GM19395 (cell line): ENCODE results near the gene MRPS6.
A peak's percentile ranks its signal among the peaks of the same experiment; 100 is the strongest.

Experiments
- ATAC-seq: cut with Tn5 transposase; IDR thresholded peaks from one replicate; pipeline ENCODE4 v1.9.1; 2021; ENCODE audit warnings: mild to moderate bottlenecking, moderate library complexity; ENCODE audit not compliant: unreplicated experiment

MRPS6 gene

DNA sequence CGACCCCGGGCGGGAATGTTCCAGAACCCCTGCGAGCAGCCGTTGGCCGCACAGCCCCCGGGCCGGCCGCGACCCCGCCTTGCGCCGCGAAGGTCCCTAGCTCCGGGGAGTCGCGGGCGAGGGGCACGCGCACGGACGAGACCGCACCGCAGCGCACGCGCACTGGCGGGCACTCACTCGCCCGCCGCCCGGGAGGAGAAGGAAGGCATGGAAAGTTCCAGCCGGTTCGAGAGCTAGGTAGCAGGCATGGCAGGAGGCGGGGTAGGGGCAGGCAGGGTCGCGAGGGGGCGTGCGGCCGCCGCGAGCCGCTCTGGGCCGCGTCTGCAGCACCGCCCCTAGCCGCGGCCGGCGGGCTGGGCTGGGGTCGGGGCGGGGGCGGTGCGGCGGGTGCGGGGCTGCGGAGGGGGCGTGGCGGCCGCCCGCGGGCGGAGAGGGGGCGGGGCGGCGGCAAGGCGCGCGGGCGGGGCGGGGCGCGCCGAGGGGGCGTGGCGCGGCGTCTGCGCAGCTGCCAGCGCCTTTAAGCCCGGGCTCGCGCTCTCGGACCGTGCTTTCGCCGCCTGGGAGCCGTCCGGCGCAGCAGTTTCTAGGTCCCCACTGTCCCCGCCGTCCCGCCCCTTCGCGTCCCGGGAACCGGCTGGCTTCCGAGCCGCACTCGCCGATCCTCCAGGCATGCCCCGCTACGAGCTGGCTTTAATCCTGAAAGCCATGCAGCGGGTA, at the start of gene MRPS6, which contains the start of gene SLC5A3:
Gene MRPS6 (plus strand): TSS at position 547 of the 717 bp plus-strand sequence. CDS start 123 bp downstream, at position 670.
Gene SLC5A3 (plus strand): TSS at position 547 of the 717 bp plus-strand sequence. CDS start 21,621 bp downstream, outside the sequence.
- ATAC-seq = peak; percentile 82

DNA sequence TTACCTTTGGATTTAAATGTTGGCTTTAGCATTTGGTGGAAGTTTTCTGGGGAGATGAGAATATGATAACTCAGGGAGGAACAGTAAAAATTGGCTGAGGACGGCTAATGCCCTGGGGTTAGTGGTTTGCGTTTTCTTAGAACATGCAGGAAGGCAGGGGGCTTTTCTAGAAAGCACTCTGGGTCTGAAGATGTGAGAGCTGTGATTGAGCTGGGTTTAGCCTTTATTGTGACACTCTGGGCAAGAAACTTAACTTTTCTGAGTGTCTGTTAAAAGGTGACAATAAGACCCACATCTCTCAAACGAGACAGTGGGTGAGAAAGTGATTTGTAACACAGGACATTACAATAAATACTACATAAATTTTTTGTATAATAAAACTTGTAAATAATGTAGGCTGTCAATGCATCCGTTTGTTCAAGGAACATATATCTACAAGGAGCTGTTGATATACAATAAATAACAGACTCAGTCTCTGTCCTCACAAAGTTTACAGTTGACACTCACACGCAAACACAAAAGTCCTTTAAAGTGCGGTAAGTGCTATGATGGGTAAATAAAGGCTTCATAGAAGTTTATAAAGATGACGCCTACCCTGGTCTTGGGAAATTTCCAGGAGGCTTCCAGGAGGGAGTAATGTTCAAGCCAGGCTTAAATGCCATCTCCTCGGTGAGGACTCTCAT, 49.5 kb upstream of the MRPS6 start:
- no peak for ATAC-seq

DNA sequence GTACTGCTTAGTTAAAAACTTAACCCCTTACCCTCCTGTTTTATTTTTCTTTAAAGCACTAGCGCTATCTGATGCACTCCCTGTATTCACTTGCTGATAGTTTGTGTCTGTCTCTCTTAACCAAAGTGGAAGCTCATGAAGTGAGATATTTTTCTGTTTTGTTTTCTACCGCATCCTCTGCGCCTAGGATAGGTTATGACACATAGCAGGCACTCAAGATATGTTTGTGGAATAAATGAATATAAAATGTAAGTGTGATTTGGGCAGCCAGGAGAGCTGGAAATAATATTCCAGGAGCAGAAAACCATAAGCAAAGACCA, 49.0 kb upstream of the MRPS6 start:
- no peak for ATAC-seq

DNA sequence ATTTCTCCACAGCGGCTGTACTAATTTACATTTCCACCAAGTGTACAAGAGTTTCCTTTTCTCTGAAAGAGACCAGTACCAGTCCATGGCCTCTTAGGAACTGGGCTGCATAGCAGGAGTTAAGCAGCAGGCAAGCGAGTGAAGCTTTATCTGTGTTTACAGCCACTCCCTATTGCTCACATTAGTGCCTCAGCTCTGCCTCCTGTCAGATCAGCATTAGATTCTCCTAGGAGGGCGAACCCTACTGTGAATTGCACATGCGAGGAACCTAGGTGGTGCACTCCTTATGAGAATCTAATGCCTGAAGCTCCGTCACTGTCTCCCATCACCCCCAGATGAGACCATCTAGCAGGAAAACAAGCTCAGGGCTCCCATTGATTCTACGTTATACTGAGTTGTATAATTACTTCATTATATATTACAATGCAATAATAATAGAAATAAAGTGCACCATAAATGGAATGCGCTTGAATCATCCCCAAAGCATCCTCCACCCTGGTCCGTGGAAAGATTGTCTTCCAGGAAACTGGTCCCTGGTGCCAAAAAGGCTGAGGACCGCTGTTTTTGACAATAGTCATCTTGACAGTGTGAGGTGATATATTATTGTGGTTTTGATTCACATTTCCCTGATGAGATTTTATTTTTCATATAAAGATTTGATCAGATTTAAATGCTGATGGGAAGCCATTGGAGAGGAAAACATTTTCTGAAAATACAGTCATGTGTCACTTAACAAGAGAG, 45.5 kb upstream of the MRPS6 start:
- no peak for ATAC-seq

DNA sequence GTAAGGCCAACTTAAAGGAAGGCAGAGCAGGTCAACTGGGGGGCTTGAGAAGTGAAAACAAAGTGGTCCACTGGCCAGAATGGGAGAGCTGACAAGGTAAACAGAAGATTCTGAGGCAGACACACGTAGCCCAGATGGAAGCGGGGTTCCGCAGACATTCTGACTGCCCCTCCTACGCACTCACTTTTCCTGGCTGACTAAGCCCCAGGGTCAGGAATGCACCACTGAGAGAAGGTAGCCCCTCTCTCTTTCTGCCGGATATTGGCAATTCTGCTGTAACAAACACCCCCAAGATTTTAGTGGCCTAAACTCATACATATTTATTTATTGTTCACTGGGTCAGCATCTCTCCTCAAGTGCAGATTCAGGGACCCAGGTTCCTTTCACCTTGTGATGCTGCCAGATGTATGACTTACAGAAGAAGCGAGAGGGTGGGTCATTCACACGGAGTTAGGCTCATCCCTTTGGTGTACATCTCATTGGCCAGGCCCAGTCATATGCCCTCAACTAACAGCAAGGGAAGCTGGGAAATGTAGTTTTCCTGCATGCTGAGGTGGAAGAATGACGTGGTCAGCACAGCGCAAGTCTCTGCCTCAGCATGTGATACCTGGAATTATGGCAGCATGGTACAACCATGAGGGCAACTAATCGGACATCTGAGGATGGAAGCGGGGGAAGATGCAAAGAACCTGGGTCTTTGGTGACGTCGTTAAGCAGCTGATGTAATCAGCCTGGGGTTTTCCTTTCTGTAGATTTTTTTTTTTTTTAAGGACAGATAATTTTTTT, 43.4 kb upstream of the MRPS6 start:
- ATAC-seq = peak; percentile 96

DNA sequence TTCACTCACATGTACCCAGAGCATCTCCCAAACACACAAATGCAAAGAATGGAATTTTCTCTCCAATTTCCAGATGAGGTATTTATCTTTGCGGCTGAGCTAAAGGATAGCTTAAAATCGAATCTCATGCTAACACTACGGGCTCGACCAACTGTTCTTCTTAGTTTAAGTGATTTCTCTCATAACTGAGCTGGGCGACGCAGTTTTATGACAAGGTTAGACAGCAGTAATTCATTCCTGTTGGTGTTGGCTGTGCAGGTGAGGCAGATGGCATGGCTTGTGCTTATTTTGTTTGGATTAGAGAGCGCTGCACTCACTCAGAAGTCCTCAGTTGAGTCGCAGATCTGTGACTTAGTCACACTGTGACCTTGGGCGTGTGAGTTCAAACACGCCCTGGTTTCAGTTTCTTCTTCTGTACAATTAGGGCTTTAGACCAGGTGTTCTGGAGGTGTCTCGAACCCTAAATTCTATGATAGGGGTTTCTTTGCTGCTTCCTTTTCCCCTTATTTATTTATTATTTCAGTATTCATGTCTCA, 41.5 kb upstream of the MRPS6 start:
- ATAC-seq = no peak

DNA sequence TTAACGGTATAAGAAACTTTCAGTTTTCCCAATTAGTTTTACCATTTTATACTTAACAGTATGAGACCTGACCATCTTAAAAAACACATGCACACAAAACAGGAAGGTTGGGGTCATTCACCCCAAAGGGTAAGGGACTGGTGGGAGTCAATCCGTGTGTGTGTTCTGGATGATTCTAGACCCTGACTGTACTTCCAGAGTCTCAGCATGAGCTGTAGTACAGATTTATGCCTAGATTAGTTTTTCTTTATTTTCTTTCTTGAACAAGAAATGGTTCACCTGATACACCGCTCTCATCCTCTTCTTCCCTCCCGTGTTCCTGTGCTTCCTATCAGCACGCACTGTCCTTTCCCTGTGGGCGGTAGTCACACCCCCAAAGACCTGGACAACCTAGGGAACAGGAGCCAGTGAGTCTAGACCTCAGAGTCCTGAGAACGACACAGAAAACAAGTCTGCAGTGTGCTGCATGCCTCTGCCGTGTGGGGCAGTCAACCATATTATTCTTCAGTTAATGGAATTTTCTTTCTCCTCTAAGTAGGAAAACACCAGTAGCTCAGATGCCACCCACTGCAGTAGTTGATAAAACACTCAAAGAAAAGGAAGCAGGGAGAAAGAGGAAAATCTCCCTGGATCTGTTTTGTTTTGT, 38.9 kb upstream of the MRPS6 start:
- ATAC-seq = no peak

DNA sequence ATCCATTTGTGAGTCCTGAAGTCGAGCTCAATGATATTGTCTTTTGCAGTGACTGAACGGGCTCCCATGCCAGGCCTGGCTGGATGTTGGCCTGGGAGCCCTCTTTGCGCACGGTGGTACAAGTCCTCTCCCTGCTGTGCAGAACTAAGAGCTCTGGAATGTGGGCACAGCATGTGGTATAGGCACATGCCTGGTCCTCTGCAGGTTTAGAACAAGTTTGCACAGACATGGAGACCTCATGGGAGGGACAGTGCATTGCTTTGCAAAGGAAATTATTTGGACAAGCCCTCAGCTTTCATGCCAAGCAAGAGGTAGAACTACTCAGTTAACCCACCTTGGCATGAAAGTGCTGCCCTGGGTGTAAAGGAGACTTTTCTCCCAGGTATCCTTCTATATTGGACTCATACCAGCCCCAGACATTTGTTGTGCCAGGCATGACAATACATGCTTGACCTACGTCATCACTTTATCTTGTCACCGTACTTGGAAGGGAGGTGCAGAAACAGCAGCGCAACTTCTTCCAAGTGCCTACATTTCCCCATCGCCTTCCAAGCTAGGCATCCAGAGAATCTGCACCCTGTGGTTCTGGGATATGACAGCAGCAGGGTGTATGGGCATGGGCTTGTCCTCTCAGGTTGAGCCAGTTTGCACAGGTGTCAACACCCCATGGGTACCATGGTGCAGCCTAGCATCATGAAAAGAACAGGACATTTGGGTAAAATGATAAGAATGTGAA, 37.6 kb upstream of the MRPS6 start:
- ATAC-seq = no peak

DNA sequence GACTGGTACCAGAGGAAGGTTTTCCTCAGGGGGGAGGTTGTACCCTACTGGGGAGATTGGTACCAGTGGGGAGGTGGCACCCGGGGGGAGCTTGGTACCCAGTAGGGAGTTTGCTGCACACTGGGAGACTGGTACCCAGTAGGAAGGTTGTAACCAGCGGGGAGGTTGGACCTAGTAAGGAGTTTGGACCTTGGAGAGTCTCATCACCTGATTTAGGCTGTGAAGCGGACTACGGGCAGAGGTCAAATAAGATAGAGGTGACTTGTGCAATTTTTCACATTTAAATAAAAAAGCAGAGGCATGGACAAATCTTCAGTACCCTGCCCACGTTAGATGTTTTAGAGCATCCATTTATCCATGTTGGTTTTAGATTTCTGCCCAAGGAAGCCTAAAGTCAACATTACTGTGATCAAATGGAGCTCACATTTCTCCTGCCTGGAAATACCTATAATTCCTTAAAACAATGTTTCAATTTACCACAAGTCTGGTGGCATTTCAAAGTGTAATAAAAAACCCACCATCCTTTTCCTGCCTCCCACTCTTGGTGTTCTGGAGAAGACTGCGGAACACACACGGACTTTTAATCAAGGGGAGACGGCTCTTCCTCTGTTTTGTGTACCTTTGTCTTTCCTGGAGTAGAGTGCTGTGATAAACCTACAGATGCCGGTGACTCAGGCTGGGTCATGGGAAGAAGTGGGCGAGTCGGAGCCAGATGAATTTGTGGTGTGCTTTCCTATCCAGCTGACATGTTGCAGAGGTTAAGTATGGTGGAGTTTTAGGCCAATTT, 36.2 kb upstream of the MRPS6 start:
- ATAC-seq = no peak

DNA sequence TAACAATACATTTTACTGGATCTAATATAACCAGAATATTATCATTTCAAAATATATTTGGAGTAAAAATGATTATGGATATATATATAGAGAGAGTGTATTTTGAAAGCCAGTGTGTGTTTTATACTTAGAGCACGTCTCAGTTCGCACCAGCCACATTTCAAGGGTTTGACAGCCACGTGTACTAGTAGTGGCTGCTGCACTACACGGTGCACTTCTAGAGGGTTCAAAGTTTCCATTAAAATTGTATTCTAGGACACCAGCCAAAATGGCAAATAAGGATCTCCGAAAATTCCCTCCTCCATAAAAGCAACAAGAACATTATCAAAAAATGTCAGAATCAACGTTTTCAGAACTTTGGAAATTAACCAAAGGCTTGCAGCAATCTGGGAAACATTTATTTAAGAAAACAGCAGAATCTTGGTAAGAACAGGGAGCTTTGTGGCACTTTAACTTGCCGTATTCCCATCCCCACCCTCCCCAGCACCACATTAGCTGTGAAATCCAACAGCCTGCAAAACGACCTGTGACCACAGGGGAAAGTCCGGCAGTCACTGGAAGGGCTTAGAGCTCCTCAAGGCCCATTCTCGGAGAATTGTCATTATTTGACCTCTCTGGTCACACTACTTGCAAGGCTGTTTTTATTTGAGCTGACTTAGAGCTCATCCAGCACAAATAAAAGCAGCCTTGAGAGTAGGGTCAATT, 33.5 kb upstream of the MRPS6 start:
- ATAC-seq = no peak

DNA sequence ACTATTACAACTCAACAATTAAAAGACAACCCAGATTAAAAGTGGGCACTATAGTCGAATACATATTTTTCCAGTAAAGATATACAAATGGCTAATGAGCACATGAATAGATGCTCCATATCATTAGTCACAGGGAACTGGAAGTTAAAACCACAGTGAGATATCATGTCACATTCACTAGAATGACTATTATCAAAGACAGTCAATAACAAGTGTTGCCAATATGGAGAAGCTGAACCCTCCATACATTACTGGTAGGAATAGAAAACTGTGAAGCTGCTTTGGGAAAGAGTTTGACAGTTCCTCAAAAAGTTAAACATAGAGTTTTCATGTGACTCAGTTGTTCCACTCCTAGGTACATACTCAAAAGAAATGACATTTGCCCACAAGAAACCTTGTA, 30.6 kb upstream of the MRPS6 start:
- ATAC-seq = no peak

DNA sequence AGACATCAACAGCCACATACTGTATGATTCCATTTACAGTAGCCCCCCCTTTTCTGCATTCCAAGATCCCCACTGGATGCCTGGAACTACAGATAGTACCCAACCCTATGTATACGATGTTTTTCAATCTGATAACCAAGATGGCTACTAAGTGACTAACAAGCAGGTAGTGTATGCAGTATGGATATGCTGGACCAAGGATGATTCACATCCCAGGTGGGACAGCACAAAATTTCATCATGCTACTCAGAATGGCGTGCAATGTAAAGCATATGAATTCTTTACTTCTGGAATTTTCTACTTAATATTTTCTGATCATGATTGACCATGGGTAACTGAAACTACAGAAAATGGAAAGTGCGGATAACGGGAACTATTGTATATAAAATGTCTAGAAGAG, 30.0 kb upstream of the MRPS6 start:
- no peak for ATAC-seq

DNA sequence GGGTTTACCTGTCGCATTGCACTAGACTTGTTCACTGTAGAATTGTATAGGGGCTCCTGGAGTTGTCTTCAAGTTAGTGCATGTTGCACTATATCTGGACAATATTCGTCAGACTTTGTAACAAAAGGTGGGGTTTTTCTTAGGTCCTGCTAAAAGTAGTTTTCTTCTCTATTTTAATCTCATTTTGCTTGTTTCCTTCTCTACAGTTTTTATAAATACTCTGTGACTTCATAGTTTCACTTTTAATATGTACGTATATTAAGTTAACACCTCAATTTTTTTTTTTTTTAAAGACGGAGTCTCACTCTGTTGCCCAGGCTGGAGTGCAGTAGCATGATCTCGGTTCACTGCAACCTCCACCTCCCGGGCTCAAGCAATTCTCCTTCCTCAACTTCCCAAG, 26.5 kb upstream of the MRPS6 start:
- peak; percentile 61 for ATAC-seq

DNA sequence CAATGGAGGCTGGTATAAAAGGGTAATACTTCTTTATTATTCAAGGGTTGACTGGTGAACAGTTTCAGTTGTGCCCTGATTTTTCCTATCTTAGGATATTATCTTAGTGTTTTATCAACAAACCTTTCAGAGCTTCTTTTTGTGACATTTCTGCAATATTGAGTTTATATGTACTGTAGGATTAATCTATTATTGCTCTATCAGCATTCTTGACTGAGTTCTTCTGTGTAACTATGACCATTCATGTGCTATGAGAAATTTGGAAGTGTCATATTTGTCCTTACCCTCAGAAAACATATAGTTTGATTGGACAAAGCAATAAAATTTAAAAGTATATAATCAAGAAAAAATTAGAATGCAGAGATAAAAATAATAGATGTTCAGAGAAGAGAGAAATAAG, 25.5 kb upstream of the MRPS6 start:
- no peak for ATAC-seq

DNA sequence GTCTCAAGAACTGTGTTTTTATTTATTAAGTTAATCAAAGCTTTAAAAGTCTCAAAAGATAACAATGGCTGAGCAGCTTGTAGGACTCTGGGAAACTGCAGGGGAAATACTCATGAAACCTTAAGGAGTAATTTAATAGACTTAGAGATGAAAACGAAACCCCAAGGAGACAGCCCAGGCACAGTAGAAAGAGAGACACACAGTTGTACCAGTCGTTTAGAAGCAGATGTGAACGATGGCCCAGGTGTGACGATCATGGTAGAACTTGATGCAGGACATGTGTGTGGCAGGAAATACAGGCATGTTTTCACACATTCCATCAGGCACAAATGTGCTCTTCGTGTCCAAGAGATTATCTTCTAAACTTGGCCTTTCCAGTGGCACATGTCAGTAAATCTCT, 21.2 kb upstream of the MRPS6 start:
- no peak for ATAC-seq

DNA sequence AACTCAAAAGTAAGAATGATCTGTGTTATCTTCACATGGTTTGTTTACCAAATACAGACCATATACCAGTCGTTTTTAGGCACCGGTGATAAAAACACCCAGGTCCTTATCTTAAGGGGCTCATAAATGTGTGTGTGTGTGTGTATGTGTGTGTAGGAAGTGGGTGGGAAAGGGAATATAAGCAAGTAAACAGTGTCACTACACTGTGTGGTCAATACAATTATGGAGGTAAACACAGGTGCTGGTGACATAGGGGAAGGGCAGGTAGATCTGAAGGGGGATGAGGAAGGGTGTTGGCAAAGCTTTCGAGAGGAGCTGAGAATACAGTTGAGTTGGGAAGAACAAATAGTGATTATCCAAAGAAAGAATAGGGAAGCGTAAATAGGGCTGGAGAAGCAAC, 19.1 kb upstream of the MRPS6 start:
- ATAC-seq = no peak

DNA sequence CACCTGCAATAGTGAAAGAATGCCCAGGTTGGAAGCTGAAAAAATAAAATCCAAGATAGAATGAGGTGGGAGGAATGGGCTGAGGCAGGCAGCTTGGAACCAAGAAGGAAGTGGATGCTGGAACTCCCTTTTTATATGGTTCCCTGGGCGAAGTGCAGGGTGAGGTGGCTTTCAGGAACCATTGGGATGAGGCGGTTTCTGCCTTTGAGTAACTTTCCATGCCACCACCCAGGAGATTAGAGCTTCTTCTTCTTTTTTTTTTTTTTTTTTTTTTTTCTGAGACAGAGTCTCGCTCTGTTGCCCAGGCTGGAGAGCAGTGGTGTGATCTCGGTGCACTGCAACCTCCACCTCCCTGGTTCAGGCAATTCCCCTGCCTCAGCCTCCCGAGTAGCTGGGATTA, 17.8 kb upstream of the MRPS6 start:
- no peak for ATAC-seq

DNA sequence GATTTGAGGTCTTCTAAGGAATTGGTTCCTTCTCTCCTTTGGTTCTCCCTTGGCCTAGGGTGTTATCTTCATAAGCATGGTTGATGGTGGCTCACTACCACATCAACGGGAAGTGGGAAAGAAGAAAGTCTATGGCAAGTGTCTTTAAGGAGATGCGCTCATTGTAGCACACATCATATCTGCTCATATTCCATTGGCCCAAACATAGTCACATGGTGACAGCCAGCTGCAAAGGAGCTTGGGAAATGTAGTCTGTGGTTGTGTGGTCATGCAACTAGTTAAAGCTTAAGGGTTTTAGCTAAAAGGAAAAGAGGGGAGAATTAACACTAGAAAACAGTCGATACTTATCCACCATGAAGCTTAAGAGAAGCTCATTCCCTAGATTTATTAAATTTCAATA, 11.4 kb upstream of the MRPS6 start:
- no peak for ATAC-seq
